ENCODE data around the gene PFKP.

The PFKP gene

DNA sequence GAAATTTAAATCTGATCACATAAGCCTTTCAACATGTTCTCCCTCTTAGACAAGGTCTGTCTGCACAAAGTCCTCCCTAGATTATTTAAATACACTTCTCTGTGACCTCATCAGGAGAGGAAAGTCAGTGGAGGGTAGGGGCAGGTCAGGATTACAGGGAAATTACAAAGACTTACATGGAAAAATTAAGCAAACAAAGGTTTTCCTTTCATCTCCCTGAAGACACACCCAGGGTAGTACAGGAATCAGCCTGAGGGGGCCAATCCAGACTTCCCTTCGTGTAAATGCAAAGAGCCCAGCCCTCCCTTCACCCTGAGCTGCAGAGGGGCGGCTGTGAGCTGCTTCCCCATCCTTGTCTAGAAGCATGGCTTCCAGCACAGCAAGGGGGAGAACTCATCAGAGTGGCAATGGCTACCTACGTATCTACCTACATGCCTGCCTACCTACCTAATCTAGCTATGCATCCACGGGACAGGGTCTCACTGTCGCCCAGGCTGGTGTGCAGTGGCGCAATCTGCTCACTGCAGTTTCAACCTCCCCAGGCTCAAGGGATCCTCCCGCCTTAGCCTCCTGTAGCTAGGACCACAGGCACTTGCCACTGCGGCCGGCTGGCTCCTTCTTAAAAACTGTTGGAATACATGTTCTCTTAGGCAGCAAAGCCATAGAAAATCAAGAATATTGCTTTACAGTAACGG, 72.0 kb downstream of the PFKP start:
- DNase-seq = peak; percentile 52

DNA sequence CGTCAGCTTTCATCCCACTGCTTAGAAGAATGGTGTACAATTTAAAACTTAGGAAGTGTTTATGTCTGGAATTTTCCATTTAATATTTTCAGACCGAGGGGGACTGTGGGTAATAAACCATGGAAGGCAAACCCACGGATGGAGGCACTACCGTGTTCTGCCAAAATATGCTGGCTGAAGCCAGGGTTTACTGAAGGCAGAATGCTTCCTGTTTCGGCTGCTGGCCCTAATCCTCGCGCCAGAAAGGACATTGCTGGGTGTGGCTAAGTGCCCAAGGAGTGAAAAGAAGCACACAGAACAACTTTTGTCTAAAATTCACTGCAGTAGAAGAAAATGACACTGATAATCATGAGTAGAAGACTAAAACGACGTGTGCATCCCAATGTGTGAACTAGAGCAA, 72.9 kb downstream of the PFKP start:
- DNase-seq = peak; percentile 17

DNA sequence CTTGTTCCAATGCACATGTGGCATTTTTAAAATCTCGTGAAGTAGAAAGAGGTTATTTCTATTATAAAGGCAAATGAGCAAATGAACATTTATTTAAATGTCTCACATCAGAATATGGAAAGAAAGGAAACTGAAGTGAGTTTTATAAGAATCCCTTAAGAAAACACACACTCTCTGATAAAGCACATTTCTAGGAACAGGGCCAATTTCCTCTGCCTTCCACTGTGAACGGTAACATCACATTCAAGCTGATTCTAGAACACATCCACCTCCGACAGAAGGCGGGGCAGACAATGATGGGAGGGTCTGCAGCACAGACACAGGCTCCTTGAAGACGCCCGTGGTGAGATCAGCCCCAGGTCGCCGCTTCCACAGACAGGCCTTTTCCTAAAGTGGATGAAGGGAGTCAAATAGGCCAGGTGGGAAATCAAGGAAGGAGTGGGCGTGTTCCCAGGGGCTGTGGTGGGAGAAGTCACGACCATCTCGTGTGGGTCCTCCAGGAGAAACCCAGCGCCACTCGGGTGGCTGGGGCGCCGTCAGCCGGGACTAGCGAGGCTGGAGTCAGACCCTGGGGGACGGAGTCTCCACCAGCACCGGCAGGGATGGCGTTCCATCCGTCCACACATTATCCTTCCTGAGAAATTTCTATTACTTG, 74.1 kb downstream of the PFKP start:
- DNase-seq = peak; percentile 57

DNA sequence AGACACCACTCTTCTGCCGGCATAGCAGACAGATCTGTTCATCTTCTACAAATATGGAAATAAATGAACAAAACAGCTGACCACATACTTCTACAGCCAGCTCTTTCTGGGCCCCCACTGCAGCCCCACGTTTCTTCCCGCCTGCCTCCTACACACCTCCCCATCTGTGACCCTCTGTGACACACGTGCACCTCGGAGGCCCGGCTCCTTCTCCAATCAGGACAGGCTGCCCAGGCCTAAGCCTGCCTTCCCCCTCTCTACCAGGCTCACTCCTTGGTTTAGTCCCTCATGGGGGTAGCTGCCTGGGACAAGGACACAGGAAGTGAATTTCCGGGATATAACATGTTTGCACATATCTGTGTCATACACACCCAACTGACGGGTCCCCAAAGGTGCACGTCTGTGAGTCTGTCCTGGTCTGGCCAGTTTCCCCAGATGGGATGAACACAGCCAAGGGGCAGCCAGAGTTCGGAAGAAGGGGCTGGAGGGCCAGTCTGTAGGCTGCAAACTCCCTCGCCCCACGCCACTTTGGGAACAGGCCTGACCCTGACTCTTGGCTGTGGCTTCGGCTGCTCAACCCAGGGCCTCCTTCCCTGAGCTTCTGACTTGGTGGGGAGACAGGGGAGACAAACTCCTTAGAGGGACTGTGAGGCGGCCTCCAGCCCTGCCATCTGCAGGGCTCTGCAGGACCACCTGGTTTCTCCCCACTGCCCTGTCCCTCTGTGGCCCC, 75.0 kb downstream of the PFKP start:
- peak; percentile 58 for DNase-seq

DNA sequence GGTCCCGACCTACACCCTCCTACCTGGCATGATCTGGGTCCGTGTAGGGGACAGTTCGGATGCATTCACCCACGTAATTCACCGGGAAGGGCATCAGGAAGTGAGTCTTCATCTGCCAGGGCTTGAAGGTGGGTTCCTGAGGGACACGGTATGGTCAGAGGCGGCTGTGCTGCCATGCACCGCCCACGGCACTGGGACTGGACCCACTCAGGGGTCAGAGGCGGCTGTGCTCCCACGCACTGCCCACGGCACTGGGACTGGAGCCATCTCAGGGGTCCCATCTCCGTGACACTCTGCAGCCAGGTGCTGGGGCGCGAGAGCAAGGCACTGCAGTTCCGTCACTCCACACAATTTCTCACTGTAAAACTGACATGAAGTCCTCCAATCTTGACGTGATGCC, 76.0 kb downstream of the PFKP start:
- peak; percentile 45 for DNase-seq

DNA sequence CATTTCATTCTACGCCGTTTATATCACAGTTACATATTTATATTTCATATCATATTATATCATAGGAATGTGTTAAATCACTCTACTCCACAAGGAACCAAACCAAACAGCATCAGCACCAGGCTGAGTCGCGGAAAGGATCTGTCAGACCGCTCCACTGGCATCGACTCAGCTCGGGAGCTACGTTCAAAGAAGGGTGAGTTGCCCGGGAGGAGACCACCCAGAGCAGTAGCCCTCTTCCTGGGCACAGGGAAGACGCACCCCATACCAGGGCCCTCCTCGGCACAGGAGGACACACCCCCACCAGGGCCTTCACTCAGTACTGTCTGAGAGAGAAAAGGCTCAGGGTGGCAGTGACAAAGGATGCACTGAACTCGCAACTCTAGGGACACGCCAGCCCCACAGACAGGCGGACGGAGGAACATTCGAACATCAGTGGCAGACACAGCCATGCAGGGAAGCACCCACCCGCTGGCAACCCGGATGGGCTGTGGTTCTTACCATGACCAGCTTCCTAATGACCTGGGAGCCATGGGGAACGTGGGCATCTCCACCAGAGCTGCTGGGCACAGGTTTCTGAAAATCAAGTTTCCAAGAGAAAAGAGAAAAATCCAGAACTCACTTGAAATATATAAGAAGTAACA, 76.6 kb downstream of the PFKP start:
- DNase-seq = peak; percentile 44

DNA sequence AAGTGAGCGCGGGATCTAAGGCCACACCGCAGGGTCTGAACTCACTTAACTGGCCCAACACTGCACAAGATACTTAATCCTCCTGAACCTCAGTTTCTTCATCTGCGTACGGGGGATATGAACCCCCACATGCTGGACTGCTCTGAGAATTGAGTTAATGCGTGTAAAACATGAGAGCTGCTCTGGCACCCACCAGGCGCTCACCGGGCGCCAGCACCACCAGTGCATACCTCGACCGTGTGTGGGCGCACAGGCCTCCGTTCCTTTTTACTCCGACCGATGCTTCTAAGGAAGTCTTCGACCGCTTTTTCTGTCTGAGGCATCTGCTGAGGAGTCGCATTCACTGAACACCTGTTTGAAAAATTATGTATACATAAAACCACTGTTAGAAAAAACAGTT, 78.0 kb downstream of the PFKP start:
- DNase-seq = peak; percentile 48

DNA sequence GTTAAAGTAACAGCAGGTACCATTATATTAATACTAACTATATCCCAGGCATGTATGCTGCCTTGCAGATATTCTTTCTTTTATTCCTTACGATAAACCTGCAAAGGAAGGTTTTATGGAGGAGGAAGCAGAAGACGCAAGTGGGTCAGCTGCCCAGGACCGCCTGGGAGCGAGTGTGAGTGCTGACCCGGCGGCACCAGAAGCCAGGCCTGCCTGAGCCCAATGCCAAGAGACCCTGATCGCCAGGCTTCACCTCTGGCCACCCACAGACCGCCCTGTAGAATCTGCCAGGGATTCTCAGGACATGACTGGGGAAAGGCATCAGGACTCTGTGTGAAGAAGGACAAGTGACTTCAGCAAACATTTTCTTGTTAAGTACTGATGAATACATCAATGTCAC, 78.9 kb downstream of the PFKP start:
- DNase-seq = no peak

DNA sequence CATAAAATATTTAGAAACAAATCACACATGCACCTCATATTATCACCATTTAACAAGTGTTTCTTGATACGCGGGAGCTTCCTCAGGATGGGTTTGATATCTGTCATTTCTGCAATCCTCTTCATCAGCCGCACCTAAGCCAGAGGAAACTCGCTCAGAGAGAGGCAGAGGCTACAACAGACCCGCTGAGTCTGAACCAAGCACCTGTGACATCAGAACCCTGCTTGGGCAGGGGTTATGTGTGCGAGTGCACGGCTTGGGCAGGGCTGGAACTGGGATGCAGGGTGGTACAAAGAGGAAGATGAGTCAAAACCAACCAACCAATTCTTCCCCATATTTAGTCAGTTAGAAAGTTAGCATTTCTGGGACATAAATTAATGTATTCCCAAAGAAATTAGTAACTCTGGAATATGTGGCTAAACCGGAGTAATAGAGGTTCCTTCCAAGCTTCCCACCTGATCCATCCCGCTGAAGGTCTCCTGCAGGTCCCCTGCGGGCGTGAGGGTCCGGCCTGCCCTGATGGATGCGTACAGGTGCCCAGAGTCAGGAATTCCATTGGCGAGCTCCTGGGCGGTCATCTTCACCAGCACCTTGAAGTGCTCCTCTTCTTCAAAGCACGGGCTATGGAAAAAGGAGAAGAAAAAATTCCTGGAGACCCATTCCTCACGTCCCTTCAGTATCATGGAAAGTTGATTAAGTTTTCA, 79.9 kb downstream of the PFKP start:
- peak; percentile 58 for DNase-seq

DNA sequence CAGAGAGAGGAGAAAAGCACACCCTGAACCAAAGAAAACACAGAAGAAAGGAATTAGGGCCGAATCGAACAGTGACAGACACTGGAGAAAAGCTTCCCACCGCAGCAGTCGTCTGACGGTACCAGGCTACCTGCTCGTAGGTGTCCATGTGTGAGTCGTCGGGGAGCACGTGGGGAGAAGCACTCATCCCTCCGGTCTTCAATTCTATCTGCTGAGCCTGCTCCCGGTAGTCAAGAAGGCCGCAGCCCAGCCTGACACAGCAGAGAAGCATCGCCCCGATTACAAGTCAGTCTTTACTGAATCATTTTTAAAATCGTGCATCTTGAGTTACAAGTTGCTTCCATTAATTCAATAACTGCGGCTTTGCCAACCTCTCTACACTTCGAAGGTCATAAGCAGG, 80.7 kb downstream of the PFKP start:
- DNase-seq = peak; percentile 55

DNA sequence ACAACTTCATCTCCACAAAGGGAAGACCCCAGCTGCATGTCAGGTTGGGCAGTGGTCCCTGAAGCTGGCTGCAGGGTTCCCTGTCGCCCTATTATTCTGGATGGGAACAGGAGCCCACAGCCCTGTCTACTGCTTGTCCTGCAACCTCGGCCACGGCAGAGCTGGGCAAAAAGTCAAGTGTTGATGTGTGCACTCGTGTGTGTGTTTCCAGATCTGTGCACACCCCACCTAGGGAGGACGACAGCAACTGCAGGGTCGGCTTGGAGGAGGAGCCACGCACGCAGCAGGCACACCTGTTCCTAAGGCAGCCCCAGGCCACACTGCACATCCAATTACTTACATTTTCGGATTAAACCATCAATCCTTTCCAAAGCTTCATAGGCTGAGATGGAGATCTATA, 81.6 kb downstream of the PFKP start:
- peak; percentile 60 for DNase-seq

DNA sequence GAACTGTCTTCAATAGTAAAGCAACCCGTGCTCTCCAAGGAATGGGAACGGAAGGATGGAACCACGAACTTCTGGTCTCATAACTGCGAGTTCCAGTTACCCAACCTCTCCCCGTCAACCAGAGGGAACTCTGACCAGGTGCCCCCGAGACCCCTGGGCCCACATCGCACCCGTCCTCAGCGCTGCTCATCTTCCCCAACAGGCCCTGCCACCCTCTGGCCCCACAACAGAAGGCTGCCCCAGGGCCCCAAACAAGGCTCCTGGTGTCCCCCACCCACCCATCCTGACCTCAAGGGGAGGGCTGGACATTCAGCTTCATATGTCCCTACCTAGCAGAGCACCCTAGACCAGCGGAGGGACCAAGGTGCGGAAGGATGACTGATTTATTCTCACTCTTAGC, 82.6 kb downstream of the PFKP start:
- peak; percentile 53 for DNase-seq

DNA sequence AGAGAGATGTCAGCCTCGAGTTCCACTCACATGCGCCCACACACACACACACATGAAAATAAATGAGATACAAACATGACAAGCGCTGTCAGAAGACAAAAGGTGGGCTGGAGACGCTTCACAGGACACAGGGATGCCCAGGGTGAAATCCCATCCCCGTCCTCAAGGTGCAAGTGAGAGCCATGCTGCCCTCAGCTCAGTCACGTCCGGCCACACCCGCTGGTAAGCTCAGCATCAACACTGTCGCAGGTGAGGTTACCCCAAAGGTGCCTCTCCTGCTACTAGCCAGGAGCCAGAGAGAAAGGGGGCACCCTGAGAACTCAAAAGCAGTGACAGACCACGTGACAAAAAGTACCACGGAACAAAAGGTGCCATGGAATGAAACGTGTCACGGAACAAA, 83.0 kb downstream of the PFKP start:
- DNase-seq = peak; percentile 62

DNA sequence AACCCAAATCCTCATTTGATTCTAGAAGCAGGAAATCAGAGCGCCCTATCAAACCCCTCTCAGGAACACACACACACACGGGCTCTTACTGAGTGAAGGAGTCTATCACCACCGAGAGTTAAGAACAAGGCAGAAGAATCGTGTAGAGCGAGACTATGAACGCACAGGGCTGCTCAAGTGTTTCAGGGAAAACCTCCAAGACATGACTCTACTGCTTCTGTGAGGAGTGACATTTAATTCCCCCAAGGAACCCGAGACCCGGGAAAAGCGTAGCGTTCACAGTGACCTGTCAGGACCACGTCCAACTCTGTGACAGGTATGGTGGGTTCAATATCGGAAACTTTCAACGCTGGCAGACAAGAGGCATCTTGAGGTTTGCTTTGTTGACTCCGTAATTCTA, 83.6 kb downstream of the PFKP start:
- DNase-seq = peak; percentile 28

DNA sequence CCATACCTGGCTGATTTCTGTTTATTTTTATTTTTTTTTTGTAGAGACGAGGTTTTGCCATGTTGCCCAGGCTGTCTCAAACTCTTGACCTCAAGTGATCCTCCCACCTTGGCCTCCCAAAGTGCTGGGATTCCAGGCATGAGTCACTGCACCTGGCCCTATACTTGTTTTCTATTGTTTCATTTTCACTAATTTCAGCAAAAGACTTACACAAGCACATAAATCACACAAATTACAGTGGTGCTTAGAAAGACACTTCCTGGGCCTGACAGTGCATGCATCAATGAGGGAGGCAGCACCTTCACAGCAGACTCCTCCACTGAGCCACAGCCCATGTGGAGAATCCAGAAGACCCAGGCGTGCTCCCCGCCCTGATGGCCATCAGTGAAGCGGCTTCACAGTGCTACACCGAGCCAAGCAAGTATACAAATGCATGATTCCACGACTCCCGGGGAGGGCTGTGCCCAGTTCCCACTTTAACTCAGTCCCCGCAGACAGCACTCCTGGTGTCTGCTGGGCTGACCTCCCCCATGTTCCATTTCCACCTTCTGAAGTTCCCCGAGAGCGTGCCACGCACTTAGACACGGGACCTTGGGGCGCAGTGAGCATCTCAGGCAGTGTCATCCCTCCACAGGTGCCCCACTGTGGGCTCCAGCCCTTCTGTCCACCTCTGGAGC, 84.7 kb downstream of the PFKP start:
- peak; percentile 55 for DNase-seq

DNA sequence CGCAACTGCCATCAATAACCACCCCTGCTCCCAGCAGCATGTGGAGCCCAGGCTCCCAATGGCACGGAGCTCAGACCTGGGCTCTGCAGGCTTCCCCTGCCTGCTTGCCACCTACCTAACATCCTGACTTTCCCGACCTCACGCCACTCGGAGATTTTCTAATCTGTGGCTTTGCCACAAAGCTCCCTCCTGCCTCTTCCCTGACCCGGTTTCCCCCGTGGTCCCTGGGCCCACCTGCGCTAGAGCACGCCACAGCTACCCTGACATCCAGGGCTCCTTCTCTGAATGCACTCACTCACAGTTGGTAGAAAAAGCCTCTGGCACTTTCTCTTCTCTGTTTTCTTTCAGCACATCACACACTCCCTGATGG, 85.2 kb downstream of the PFKP start:
- DNase-seq = no peak

DNA sequence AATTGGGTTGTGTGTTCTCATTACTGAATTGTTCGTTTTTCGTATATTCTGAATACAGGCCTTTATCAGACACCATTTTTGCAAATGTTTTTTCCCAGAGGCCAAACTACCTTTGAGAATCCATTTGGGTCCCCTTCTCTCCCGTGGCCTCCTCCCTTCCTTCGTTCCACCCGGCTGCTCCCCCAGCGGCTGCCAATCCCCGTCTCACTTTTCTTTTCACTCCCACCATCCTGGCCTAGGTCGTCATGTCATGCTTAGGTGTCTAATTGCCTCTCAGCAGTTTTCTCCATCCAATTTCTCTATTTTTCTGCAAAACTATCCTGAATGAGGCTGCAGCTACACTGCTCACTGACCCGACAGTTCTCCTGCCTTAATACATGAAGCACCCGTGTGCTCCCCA, 87.3 kb downstream of the PFKP start:
- no peak for DNase-seq

DNA sequence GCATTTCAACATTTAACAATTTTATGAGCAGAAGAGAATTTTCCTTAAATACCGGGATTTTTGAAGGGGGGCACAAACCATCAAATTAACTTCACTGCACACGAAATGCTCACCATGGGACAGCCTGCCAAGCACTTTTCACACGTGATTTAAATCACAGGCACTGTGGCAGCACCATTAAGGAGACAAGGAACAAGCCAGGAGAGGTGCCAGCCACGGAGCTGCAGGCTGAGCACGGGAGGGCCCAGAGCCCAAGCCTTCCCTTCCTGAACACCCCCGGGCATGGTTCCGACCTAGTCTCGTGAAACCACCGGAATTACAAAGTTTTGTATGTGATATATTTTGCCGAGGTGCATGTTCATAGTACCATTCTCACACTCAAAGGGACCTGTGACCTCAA, 91.8 kb downstream of the PFKP start:
- no peak for DNase-seq

DNA sequence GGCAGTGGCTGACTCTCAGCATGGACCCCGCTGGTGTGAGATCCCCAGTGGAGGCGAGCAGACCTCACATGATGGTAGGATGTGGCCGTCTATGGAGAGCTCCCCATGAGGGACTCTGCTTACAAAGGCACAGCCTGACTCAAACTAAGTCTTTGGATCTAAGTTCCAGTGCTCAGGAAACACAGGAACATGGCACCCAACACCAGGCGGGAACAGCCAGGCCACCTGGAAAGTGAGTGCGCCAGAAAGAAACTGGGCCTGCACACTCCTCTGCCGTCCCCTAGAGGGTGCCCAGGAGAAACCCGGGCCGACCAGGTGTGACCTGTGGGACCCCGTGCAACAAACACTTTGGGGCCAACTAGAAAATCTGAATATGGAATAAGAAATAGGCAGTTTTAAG, 95.2 kb downstream of the PFKP start:
- no peak for DNase-seq

DNA sequence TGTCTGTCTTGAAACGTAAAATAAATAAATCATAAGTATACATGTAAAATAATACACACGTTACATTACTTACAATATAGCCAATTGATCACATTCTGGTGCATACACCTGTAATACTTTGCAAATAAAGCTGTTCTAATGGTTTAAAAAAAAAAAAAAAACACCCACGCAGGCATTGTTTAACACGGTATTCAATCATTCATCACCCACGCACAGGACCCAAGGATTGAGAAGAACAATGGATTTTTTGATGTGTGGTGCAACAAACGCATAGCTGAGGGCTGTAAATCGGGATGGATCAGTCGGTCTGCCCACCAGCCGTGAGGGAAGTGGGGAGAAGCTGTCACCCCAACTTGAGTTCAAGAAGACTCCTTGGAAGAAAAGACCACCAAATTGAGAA, 96.5 kb downstream of the PFKP start:
- no peak for DNase-seq

DNA sequence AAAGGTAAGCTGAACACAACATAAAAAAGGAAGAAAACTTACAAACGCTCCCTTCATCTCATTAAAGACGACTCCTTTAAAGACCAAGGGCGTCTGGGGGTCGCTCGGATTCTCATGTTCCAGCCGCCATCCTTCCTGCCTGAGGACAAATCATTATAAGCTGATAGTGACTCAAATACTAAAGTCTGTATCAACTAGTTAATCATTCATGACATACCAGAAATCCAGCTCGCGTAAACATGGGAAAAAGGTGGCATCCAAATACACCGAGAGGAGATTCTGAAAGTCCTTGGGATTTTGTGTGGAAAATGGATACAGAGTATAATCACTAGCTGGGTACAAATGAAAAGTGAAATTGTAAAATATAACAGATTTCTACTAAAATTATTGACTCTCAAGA, 97.8 kb downstream of the PFKP start:
- DNase-seq = no peak

DNA sequence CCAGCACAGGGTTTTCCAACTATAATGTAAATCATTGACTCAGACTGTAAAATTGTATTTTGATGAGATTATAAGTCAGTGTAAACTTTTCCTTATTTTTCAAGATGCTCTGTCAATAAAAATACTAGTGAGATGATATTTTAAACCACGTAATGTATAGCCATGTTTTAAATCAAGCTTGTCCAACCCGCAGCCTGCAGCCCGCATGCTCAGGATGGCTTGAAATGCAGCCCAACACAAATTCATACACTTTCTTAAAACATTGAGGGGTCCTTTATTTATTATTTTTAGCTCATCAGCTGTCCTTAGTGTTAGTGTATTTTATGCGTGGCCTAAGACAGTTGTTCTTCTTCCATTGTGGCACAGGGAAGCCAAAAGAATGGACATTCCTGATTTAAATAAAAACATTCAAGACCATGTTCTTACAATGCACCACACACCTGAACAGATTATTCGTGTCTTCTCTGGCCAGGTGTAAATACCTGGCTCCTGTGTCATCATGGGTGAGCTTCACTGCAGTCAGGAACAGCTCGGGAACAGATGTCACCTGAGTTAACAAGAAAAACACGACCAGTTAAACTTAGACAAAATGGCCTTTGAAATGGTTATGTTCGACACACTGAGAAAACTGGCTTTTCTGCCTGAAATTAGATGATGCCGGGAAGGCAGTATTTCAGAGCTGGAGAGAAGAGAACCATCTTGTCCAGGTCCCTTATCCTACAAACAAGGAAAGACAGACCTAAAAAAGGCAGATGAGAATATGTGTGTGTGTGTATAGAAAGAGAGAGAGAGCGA, 99.3 kb downstream of the PFKP start:
- DNase-seq = no peak

Data from activated effector memory CD4-positive, alpha-beta T cell treated with anti-CD3 and anti-CD28 coated beads, Interleukin-2, amount 50 U/mL, for 16 hours (primary cell).